ENCODE measurements around the gene SLTM.
"Not testable (repeated sequence)": the region's sequence is repeated elsewhere in the genome, so short reads cannot be mapped to it uniquely, and the experiment has no call there.

The SLTM gene

GRCh38 chr15:58865425-58865880 is 68.0 kb downstream of the SLTM start:
- DNase-seq (ENCODE audit: low read depth): no peak
- TF ChIP-seq CTCF (conservative IDR thresholded peaks at IDR 0.05; ENCODE audit: low read length): no peak
- H3K4me3 ChIP-seq (ENCODE audit: low read length): peak overlapping the region; percentile 34

GRCh38 chr15:58864602-58865424 is 68.7 kb downstream of the SLTM start:
- peak; percentile 25 for DNase-seq (ENCODE audit: low read depth)
- TF ChIP-seq CTCF (conservative IDR thresholded peaks at IDR 0.05; ENCODE audit: low read length): no peak
- H3K4me3 ChIP-seq (ENCODE audit: low read length): peak overlapping the region; percentile 34

DNA sequence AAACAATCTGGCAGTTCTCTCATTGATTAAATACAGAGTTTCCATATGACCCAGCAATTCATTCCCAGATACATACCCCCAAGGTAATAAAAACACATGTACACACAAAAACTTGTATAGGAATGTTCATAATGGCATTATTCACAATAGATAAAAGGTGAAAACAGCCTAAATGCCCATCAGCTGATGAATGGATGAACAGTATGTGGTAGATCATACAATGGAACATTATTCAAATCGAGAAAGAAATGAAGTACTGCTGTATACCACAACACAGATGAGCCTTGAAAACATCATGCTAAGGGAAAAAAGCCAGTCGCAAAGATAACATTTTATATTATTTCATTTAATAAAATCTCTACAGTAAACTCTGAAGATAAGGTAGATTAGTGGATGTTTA is 71.2 kb downstream of the SLTM start:
- H3K4me3 ChIP-seq (ENCODE audit: low read length): no peak overlapping the region
- no peak for TF ChIP-seq CTCF (conservative IDR thresholded peaks at IDR 0.05; ENCODE audit: low read length)
- no peak for DNase-seq (ENCODE audit: low read depth)

- not testable (repeated sequence) for DNase-seq (ENCODE audit: low read depth); H3K4me3 ChIP-seq (ENCODE audit: low read length)
Measured at GRCh38 chr15:58856621-58857020, 76.9 kb downstream of the SLTM start.

GRCh38 chr15:58856086-58856485 is 77.4 kb downstream of the SLTM start:
- DNase-seq (ENCODE audit: low read depth): peak; percentile 25
- TF ChIP-seq CTCF (conservative IDR thresholded peaks at IDR 0.05; ENCODE audit: low read length): no peak
- no peak overlapping the region for H3K4me3 ChIP-seq (ENCODE audit: low read length)

DNA sequence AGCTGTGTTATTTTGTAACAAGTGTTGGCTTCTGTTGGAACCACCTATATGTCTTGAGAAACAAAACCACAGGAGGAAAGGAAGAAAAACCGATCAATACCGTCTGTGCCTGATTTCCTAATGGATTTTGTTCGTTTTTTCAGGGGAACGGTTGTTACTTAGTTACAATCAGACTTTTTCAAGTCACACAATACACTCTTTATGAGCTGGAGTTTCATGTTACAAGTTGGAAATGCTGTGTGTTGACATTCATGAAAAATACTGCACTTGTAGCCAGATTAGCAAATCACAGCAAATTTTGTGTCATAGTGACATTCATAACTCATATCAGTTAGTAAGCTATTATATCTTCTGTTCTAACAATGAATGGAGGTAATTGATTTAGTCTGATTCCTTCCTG is 78.9 kb downstream of the SLTM start:
- TF ChIP-seq CTCF (conservative IDR thresholded peaks at IDR 0.05; ENCODE audit: low read length): no peak
- no peak for DNase-seq (ENCODE audit: low read depth)
- no peak overlapping the region for H3K4me3 ChIP-seq (ENCODE audit: low read length)

DNA sequence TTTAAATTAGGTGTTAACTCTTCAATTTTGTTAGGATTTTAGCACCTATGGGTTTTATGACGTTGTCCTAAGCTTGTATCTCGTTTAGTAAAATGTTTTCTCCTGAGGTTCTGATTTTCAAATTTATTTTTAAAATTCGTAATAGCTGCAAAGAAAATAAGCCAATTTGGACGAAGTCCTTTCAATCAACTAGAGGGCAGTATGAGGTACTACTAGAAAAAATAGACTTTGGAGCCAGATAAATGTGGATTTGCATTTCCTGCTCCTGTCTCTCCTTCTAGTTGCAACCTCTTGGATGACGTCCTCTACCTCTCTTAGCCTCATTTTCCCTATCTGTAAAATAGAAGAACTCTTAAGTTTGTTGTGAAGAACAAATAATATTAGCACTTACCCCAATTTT is 81.1 kb downstream of the SLTM start:
- DNase-seq (ENCODE audit: low read depth): no peak
- peak; percentile 29 for TF ChIP-seq CTCF (conservative IDR thresholded peaks at IDR 0.05; ENCODE audit: low read length)
- H3K4me3 ChIP-seq (ENCODE audit: low read length): no peak overlapping the region

DNA sequence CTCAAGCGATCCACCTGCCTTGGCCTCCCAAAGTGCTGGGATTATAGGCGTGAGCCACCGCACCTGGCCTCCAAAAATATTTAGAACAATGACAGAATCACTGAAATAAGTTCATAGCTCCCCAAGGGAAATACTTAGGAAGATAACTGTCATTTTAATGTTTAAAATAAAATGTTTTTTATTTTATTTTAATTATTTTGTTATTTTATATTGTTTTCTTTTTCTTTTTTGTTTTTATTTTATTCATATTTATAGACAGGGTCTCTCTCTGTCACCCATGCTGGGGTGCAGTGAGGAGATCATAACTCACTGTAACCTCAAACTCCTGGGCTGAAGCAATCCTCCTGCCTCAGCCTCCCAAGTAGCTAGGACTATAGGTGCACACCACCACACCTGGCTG is 82.3 kb downstream of the SLTM start:
- not testable (repeated sequence) for H3K4me3 ChIP-seq (ENCODE audit: low read length); DNase-seq (ENCODE audit: low read depth)

Measured in AG10803 (cell line).